ENCODE data around the gene IRF2BP2.
A peak's percentile ranks its signal among the peaks of the same experiment; 100 is the strongest.

Gene IRF2BP2

GRCh38 chr1:234634387-234634786, 24.4 kb upstream of the IRF2BP2 start:
- no peak overlapping the region for H3K4me3 ChIP-seq (ENCODE audit: low read depth in 1 of 5, low read length in 5 of 5)
- no peak overlapping the region for H3K27ac ChIP-seq (ENCODE audit: low read depth, low read length)
- no peaks in the 10 kb centered on the region for H3K36me3 ChIP-seq (ENCODE audit: control insufficient read depth in 5 of 5, insufficient read depth in 5 of 5, low read length in 5 of 5)
- H3K4me1 ChIP-seq (ENCODE audit: control insufficient read depth in 5 of 5, insufficient read depth in 5 of 5, low read length in 5 of 5): peaks cover 0 to 7% (median under 1%) of the 10 kb centered on the region in 5 donors
- no peaks in the 10 kb centered on the region for H3K9me3 ChIP-seq (ENCODE audit: control insufficient read depth in 5 of 5, low read length in 5 of 5)
- H3K27me3 ChIP-seq (ENCODE audit: control insufficient read depth in 5 of 5, insufficient read depth in 4 of 5, low read length in 5 of 5): no peaks in the 10 kb centered on the region
- no peak overlapping the region for H3K9ac ChIP-seq (ENCODE audit: low read length in 5 of 5)

DNA sequence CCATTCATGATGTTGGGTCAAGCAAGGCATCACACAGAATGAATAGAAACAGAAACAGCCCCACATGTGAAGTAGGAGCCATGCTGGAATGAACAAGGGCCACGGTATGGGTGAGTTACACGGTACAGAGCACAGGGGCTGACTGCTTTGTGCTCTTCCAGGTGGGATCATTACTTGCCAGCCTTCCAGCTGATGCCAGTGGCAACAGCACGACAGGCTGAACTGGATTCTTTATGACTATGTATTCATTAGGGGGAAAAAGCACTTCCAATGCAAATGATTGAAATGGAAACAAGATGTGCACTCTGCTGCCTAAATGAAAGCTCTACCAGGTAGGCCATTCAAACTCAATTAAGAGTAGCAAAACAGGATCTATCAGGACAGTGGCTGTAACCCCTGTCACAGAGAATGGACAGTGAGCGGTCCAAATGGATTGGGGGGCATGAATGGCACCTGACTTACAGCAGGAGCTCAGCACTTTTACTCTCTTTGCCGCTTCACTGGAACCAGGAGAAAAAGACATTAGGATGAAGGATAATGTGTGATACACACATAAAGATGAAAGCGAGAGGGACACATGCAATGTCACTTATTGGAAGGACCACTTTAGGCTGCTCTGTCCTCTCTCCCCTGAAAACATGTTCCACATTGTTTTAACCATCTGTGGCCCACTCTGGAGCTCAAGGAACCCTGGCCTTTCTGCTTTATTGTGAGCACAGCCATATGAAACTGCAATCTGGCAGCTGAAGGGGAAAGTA, 23.4 kb upstream of the IRF2BP2 start:
- no peaks in the 10 kb centered on the region for H3K9me3 ChIP-seq (ENCODE audit: control insufficient read depth in 5 of 5, low read length in 5 of 5)
- no peak overlapping the region for H3K9ac ChIP-seq (ENCODE audit: low read length in 5 of 5)
- no peaks in the 10 kb centered on the region for H3K36me3 ChIP-seq (ENCODE audit: control insufficient read depth in 5 of 5, insufficient read depth in 5 of 5, low read length in 5 of 5)

DNA sequence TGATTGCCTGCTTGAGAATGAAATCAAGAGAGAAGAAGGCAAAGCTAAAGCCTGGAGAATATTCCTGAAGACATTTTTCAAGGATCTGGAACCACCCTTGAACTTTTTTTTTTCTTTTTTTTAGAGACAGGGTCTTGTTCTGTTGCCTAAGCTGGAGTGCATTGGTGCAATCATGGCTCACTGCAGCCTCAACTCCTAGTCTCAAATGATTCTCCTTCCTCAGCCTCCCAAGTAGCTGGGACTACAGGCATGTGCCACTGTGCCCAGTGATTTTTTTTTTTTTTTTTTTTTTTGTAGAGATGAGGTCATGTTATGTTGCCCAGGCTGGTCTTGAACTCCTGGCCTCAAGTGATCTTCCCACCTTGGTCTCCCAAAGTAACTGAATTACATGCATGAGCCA, 22.2 kb upstream of the IRF2BP2 start:
- Histone ChIP-seq H3K27me3 (ENCODE audit: control insufficient read depth in 5 of 5, insufficient read depth in 4 of 5, low read length in 5 of 5) (no peaks in the 10 kb centered on the region), H3K9me3 (ENCODE audit: control insufficient read depth in 5 of 5, low read length in 5 of 5) (no peaks in the 10 kb centered on the region), H3K27ac (ENCODE audit: low read depth, low read length) (no peak overlapping the region), H3K9ac (ENCODE audit: low read length in 5 of 5) (no peak overlapping the region), H3K4me3 (ENCODE audit: low read depth in 1 of 5, low read length in 5 of 5) (no peak overlapping the region), H3K4me1 (ENCODE audit: control insufficient read depth in 5 of 5, insufficient read depth in 5 of 5, low read length in 5 of 5) (peaks cover 0 to 18% (median 13%) of the 10 kb centered on the region in 5 donors), H3K36me3 (ENCODE audit: control insufficient read depth in 5 of 5, insufficient read depth in 5 of 5, low read length in 5 of 5) (no peaks in the 10 kb centered on the region)

More for the DNA sequence above, 23.4 kb upstream of the IRF2BP2 start:
- H3K27ac ChIP-seq (ENCODE audit: low read depth, low read length): no peak overlapping the region
- no peaks in the 10 kb centered on the region for H3K27me3 ChIP-seq (ENCODE audit: control insufficient read depth in 5 of 5, insufficient read depth in 4 of 5, low read length in 5 of 5)
- peaks cover 0 to 10% (median 7%) of the 10 kb centered on the region in 5 donors for H3K4me1 ChIP-seq (ENCODE audit: control insufficient read depth in 5 of 5, insufficient read depth in 5 of 5, low read length in 5 of 5)
- H3K4me3 ChIP-seq (ENCODE audit: low read depth in 1 of 5, low read length in 5 of 5): no peak overlapping the region

GRCh38 chr1:234631721-234632125, 21.7 kb upstream of the IRF2BP2 start:
- Histone ChIP-seq H3K4me3 (ENCODE audit: low read depth in 1 of 5, low read length in 5 of 5) (no peak overlapping the region), H3K9ac (ENCODE audit: low read length in 5 of 5) (no peak overlapping the region), H3K4me1 (ENCODE audit: control insufficient read depth in 5 of 5, insufficient read depth in 5 of 5, low read length in 5 of 5) (peaks cover 0 to 19% (median 13%) of the 10 kb centered on the region in 5 donors), H3K36me3 (ENCODE audit: control insufficient read depth in 5 of 5, insufficient read depth in 5 of 5, low read length in 5 of 5) (no peaks in the 10 kb centered on the region), H3K27me3 (ENCODE audit: control insufficient read depth in 5 of 5, insufficient read depth in 4 of 5, low read length in 5 of 5) (no peaks in the 10 kb centered on the region), H3K27ac (ENCODE audit: low read depth, low read length) (no peak overlapping the region), H3K9me3 (ENCODE audit: control insufficient read depth in 5 of 5, low read length in 5 of 5) (no peaks in the 10 kb centered on the region)

DNA sequence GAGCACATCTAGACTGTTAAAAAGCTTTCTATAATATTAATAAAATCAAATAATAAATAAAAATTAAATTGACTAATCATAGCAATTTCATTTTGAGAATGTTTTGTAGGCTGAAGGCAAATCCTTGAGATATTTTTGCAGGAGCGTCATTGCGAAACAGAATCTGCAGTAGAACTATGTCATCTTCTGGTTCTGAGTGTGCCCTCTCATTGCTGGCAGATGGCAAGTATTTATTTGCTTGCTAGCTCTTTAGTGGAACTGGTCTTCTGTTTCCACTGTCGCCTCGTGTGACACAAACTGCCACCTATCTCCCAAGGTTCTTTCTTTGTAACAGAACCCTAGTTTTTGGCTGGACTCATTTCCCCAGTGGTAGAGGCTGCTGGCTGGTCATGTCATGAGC, 19.0 kb upstream of the IRF2BP2 start:
- Histone ChIP-seq H3K4me3 (ENCODE audit: low read depth in 1 of 5, low read length in 5 of 5) (peak overlapping the region in 1 of 5 donors; percentile 20), H3K9me3 (ENCODE audit: control insufficient read depth in 5 of 5, low read length in 5 of 5) (no peaks in the 10 kb centered on the region), H3K4me1 (ENCODE audit: control insufficient read depth in 5 of 5, insufficient read depth in 5 of 5, low read length in 5 of 5) (peaks cover 0 to 25% (median 23%) of the 10 kb centered on the region in 5 donors), H3K36me3 (ENCODE audit: control insufficient read depth in 5 of 5, insufficient read depth in 5 of 5, low read length in 5 of 5) (no peaks in the 10 kb centered on the region), H3K27ac (ENCODE audit: low read depth, low read length) (no peak overlapping the region), H3K9ac (ENCODE audit: low read length in 5 of 5) (no peak overlapping the region), H3K27me3 (ENCODE audit: control insufficient read depth in 5 of 5, insufficient read depth in 4 of 5, low read length in 5 of 5) (no peaks in the 10 kb centered on the region)

- Histone ChIP-seq H3K9ac (ENCODE audit: low read length in 5 of 5) (no peak overlapping the region), H3K36me3 (ENCODE audit: control insufficient read depth in 5 of 5, insufficient read depth in 5 of 5, low read length in 5 of 5) (no peaks in the 10 kb centered on the region), H3K27me3 (ENCODE audit: control insufficient read depth in 5 of 5, insufficient read depth in 4 of 5, low read length in 5 of 5) (no peaks in the 10 kb centered on the region), H3K4me3 (ENCODE audit: low read depth in 1 of 5, low read length in 5 of 5) (no peak overlapping the region), H3K27ac (ENCODE audit: low read depth, low read length) (no peak overlapping the region), H3K9me3 (ENCODE audit: control insufficient read depth in 5 of 5, low read length in 5 of 5) (no peaks in the 10 kb centered on the region), H3K4me1 (ENCODE audit: control insufficient read depth in 5 of 5, insufficient read depth in 5 of 5, low read length in 5 of 5) (peaks cover 0 to 27% (median 23%) of the 10 kb centered on the region in 5 donors)
Measured at GRCh38 chr1:234628089-234628488, 18.1 kb upstream of the IRF2BP2 start.

DNA sequence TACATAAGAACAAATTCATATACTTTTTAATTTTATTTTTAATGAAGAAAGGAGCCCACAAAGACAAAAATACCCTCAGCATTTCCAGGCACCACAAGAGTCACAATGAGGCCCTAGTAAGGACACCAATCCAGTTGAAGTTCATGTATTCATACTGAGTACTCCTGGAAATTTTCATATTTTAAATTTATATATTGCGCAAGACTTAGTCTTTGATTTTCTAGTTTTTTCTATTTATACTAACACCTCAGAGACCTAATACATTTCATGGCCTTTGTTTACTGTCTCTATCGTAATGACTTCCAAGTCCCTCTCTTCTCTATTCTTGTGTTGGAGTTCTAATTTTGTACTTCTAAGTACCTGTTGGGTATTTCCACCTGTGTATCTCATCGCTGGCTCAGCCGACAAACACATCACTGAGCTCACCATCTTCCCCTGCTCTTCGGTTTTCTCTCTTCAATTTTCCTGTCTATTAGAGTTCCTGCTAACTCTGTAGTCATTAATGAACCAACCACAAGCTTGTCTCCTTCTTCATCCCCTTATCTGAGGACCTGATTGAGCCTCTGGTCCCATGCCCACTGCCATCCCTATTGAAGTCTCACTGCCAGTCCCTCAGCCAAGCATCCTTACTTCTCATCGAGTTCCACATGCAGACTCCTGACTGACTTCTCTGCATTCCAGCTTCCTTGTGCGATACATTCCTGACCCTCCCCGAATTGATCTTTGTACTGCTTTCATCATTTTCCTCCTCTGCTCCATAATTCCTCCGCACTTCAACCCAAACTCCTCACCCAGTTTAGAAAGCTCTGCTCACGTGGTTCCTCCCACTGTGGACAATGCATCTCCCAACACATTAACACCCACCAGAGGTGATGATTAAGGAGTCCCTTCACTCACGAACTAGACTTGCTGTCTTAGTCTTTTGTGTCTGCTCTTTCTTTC, 17.3 kb upstream of the IRF2BP2 start:
- H3K9me3 ChIP-seq (ENCODE audit: control insufficient read depth in 5 of 5, low read length in 5 of 5): no peaks in the 10 kb centered on the region
- no peaks in the 10 kb centered on the region for H3K36me3 ChIP-seq (ENCODE audit: control insufficient read depth in 5 of 5, insufficient read depth in 5 of 5, low read length in 5 of 5)
- H3K27me3 ChIP-seq (ENCODE audit: control insufficient read depth in 5 of 5, insufficient read depth in 4 of 5, low read length in 5 of 5): no peaks in the 10 kb centered on the region
- H3K9ac ChIP-seq (ENCODE audit: low read length in 5 of 5): no peak overlapping the region
- H3K4me3 ChIP-seq (ENCODE audit: low read depth in 1 of 5, low read length in 5 of 5): no peak overlapping the region
- H3K27ac ChIP-seq (ENCODE audit: low read depth, low read length): no peak overlapping the region
- peaks cover 0 to 27% (median 23%) of the 10 kb centered on the region in 5 donors for H3K4me1 ChIP-seq (ENCODE audit: control insufficient read depth in 5 of 5, insufficient read depth in 5 of 5, low read length in 5 of 5)

DNA sequence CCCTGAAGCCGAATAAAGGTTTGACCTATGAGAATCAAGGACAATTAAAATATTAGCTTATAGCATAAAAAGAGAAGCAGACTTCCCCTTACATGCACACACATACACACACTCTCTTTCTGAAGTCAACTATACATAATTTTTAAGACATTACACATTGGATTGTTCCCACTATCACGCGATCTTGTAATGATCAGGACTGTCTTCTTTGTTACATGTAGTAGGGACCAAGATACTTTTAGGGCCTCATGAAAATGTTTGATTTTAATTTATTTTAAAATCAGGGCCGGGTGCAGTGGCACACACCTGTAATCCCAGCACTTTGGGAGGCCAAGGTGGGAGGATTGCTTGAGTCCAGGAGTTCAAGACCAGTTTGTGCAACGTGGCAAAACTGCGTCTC, 16.4 kb upstream of the IRF2BP2 start:
- H3K9me3 ChIP-seq (ENCODE audit: control insufficient read depth in 5 of 5, low read length in 5 of 5): no peaks in the 10 kb centered on the region
- no peak overlapping the region for H3K27ac ChIP-seq (ENCODE audit: low read depth, low read length)
- no peaks in the 10 kb centered on the region for H3K36me3 ChIP-seq (ENCODE audit: control insufficient read depth in 5 of 5, insufficient read depth in 5 of 5, low read length in 5 of 5)
- peaks cover 0 to 30% (median 26%) of the 10 kb centered on the region in 5 donors for H3K4me1 ChIP-seq (ENCODE audit: control insufficient read depth in 5 of 5, insufficient read depth in 5 of 5, low read length in 5 of 5)
- H3K4me3 ChIP-seq (ENCODE audit: low read depth in 1 of 5, low read length in 5 of 5): no peak overlapping the region
- no peak overlapping the region for H3K9ac ChIP-seq (ENCODE audit: low read length in 5 of 5)
- H3K27me3 ChIP-seq (ENCODE audit: control insufficient read depth in 5 of 5, insufficient read depth in 4 of 5, low read length in 5 of 5): no peaks in the 10 kb centered on the region

GRCh38 chr1:234624724-234625117, 14.7 kb upstream of the IRF2BP2 start:
- H3K36me3 ChIP-seq (ENCODE audit: control insufficient read depth in 5 of 5, insufficient read depth in 5 of 5, low read length in 5 of 5): no peaks in the 10 kb centered on the region
- H3K27me3 ChIP-seq (ENCODE audit: control insufficient read depth in 5 of 5, insufficient read depth in 4 of 5, low read length in 5 of 5): no peaks in the 10 kb centered on the region
- no peaks in the 10 kb centered on the region for H3K9me3 ChIP-seq (ENCODE audit: control insufficient read depth in 5 of 5, low read length in 5 of 5)
- H3K4me1 ChIP-seq (ENCODE audit: control insufficient read depth in 5 of 5, insufficient read depth in 5 of 5, low read length in 5 of 5): peaks cover 3 to 44% (median 38%) of the 10 kb centered on the region in 5 donors
- no peak overlapping the region for H3K27ac ChIP-seq (ENCODE audit: low read depth, low read length)
- no peak overlapping the region for H3K9ac ChIP-seq (ENCODE audit: low read length in 5 of 5)
- H3K4me3 ChIP-seq (ENCODE audit: low read depth in 1 of 5, low read length in 5 of 5): no peak overlapping the region

Measured in subcutaneous abdominal adipose tissue (tissue), 5 donors.